Keratinocyte (primary cell): ENCODE data around the gene SLC43A1.

ENCODE experiments used
- CTCF ChIP-seq, 3 experiments: IDR thresholded peaks in 1 of 3; conservative IDR thresholded peaks in 1 of 3; optimal IDR thresholded peaks in 1 of 3; 2 replicates in 2 of 3; 3 replicates in 1 of 3; pipeline versions ENCODE3 to v1.5.1; 2011; ENCODE audit warnings: low read length in 3 of 3, mild to moderate bottlenecking in 3 of 3, moderate library complexity in 2 of 3, control low read depth in 1 of 3, inconsistent platforms in 1 of 3; ENCODE audit not compliant: insufficient read depth in 2 of 3; ENCODE audit errors: extremely low read depth in 1 of 3
- EZH2 ChIP-seq: IDR thresholded peaks from one replicate; pipeline ENCODE4 v1.6.1; 2012; ENCODE audit warnings: inconsistent platforms, mild to moderate bottlenecking, low read length, moderate library complexity

- TF ChIP-seq CTCF (optimal IDR thresholded peaks at IDR 0.05 in 1 of 3, IDR thresholded peaks at IDR 0.05 in 1 of 3, conservative IDR thresholded peaks at IDR 0.05 in 1 of 3; ENCODE audit: extremely low read depth in 1 of 3, insufficient read depth in 2 of 3, low read length in 3 of 3), result no peak
- peak; percentile 65 for TF ChIP-seq EZH2
Observed at GRCh38 chr11:57460758-57461749, 54.4 kb downstream of the SLC43A1 start.
